Activated CD8-positive, alpha-beta memory T cell treated with anti-CD3 and anti-CD28 coated beads, Interleukin-2, amount 50 U/mL, for 4 hours (primary cell): Measurements from ENCODE around the gene SEPSECS.

Experiments
- DNase-seq: peaks from one replicate; pipeline ENCODE4 v3.0.0-alpha.2; 2020

The SEPSECS gene

DNA sequence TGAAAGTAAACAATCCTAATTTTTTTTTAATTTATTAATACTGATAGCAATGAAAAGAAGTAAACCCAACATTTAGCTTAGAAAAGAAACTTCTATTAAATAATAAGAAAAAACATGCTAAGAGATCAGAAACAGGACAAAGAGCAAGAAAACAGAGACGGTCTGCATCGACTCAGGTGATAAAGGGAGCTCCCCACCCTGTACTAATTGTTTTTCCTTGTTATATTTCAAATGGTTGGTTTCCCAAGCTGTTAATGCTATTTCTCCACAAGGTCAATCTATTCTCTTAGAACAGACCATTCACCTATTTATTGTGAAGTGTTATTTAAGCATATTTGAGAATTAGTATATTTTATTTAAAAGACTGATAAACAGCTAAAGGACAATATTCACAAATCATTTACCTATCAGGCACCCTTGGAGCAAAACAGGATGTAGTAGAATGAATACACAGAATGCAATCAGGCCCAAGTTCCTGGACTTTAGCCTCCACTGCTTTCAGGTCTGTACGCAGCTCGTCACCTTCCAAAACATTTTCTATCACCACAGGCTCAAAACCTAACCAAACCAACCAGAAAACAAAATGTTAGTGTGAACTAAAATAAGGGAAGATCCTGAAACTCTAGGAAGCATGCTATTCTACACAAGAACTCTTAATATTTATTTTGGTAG lies 5.5 kb downstream of the SEPSECS start:
- no peak for DNase-seq

DNA sequence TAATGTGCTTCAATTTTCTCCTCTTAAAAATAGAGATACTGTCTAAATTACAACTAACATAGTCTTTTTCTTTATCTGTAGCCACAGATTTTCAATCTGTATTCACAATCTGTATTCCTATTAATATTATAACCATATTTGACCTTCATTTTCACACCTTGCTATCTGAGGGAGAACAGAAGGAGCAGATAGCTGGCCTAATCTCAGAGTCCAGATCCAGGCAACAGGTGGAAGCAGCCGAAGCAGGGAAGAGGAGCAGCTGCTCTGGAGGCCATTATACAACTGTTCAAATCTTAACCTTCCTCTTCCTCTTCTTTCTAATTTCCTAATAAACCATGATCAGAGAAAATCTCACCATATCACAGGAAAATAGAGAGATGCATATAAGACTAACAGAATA lies 14.2 kb downstream of the SEPSECS start:
- no peak for DNase-seq

DNA sequence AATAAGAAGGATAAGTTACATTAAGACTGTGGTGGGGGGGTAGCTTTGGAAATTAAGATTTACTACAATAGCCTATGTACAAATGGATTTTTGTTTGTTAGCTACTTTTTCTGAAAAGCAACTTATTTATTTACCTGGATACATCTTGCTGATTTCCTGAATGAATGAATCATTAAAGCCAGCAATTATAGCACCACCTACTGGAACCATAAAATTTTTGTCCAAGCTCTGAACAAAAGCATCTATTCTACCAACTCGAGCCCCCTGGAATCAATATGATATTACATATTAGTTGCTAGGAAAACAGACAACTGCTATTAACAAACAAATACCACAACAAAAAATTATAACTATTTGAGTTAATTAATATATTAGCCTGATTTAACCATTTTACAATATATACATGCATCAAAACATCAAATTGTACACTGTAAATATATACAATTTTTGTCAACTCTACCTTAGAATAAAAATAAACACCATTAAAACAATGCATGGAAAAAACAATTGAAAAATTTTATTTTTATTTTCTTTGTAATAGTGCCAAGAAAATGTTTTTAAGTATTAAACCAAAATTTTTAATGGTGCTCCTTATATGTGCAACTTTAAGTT lies 15.3 kb downstream of the SEPSECS start:
- no peak for DNase-seq

DNA sequence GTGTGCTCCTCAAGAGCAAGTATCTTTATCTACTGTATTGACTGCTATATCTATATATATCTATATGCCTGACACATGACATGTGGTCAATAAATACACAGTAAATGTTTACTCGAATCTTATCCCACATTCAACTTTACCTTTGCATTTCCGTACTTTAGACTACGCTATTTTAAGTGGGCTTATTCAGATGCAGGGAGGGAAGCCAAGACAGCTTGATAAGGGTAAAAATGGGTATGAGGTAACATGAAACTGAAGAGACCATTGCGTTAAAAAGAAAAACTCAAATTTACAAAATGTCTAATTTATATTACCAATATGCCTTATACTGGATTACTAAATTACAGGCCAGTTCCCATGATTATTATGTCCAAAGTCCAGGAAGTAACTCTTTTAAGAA lies 17.8 kb downstream of the SEPSECS start:
- no peak for DNase-seq

DNA sequence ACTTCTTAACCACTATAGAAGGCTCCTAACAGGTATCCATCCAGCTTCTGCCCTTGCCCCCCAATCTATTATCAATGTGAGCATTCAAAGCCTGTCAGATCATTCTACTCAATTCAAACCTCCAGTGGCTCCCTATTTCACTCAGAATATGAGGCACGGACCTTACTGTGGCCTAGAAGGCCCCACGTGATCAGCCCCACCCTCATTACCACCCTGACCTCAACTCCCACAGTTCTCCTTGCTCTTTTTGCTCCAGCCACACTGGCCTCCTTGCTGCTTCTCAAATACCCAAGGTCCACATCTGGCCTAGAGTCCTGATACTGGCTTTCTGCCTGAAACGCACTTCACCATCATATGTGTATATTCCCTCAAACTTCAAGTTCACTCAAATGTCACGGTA lies 18.7 kb downstream of the SEPSECS start:
- no peak for DNase-seq

DNA sequence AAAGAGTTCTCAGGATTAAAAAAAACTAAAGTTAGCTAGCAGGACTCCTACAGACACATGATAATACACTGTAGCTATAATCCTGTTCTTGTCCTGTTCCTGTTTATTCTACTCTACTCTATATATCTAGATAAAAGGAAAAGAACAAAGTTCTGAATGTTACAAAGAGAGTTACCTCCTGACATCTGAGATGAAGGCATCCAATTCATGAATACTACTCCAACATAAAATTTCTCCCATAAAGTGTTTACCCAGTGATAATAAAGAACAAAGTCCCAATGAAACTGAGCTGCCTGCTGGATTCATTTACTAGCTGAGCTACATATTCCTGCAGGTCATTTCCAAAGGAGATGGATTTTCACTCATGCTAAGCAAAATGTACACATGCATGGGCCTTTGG lies 27.1 kb downstream of the SEPSECS start:
- DNase-seq = no peak

DNA sequence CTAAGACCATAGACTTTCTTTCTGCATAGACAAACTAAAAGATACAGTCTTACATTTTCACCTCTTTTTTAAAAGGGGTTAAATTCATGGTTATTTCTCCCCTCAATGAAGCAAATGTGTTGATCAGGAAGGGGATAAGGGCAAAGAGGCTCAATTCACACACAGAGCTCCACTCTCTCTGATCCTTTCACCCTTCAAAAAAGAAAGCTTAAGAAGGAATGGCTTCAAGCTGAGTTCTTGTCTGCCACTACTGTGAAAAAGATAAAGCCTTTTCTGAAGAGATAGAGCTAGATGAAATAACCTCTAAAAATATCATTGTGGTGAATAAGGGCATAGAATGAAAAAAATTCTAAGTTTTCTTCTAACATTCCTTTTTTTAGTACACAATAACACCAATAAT lies 28.3 kb downstream of the SEPSECS start:
- no peak for DNase-seq

DNA sequence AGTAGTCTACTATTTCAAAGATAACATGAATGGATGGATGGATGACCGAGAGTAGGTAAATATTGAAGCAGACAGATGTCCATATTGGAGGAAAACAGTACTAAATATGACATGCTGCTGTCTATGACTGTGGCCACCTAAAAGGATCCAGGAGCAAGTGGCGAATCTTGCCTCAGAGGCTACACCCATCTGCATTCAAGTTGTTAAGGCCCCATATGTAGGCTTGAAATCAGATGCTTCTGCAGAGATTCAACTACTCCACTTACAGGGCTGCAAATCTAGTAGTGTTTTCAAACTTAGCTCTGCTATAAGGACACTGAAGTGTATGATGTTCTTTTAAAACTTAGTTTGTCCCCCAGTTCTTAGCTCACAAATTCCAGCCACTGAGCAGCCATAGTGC lies 28.9 kb downstream of the SEPSECS start:
- DNase-seq = no peak

DNA sequence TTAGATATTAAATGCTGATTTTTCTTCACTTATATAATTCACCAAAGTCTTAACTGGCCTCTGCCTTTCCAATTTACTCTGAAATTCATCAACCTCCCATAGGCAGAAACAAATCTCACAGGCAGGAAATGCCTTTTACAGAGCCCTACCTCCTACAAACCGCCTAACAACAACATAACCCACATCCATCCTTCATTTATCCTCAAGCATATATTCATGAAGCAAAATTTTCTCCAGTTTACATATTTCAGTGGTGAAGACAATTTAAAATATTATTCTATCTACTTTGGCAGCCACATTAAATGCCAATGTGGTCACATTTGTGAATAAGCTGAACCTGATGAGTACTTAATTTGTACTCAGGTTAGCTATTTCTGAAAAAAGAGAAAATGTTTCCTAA lies 30.3 kb downstream of the SEPSECS start:
- DNase-seq = no peak

DNA sequence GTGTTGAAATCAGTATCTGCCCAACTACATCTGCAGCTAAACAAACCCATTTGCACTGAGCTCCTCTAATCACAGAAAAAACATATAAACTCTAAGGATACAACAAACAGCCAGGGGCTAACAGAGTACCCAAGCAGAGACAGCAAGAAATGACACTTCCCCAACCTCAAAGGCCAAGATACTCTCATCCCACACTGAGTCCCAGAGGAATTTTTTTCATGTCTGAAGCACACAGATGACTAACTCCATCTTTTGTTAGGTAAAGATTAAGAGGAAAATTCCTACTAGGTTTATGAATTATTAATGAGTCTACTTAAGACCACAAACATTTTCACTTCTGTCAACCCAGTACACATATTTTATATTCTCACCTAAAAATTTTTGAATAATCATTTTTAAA lies 31.6 kb downstream of the SEPSECS start:
- no peak for DNase-seq

DNA sequence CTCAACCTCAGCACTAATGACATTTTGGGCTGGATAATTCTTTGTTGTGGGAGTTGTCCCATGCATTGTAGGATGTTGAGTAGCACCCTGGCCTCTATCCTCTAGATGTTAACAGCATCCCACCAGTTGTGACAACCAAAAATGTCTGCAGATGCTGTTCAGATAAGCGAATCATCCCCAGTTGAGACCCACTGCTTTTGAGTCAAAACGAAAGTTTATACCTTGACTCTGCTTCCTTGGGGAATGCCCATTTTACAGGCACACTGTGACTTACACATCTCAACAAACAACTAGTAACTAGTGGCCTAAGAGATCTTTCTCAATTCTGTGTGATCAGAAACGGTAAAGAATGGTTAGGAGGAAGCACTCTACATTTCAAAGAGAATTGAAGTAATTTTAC lies 37.0 kb downstream of the SEPSECS start:
- DNase-seq = no peak

DNA sequence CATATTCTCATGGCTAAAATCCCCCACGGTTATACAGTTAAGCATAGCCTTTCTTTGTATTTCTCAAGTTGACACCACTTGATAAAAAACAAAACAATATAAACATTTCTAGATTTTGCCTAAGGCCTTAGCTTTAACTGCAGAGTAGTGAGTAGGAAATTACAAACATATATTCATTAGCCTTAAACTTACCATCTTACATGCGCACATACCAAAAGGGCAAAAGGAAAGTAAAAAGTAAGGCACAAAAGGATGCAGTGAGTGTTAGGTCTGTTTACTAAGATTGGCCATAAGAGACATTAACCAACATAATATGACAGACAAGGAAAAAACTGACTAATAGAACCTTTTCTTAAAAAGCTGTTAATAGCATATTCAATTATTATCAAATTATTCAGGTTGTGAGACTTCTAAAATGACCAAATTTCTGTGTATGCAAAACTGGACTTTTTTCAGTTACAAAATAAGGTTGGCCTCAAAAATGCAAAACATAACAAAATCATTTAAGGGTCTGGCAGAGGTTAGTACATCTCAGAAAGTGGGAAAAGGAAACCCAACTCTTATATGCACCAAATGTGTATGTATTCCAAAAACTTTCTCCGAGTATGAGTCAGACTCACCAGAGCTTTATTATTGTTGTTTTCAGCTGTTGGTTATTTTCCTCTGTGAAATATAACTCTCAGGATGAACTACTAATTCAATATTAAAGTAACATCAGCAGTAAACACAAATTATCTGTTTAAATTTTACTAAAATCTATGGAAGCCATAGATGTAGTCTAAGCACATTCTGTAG lies 39.9 kb downstream of the SEPSECS start:
- no peak for DNase-seq

DNA sequence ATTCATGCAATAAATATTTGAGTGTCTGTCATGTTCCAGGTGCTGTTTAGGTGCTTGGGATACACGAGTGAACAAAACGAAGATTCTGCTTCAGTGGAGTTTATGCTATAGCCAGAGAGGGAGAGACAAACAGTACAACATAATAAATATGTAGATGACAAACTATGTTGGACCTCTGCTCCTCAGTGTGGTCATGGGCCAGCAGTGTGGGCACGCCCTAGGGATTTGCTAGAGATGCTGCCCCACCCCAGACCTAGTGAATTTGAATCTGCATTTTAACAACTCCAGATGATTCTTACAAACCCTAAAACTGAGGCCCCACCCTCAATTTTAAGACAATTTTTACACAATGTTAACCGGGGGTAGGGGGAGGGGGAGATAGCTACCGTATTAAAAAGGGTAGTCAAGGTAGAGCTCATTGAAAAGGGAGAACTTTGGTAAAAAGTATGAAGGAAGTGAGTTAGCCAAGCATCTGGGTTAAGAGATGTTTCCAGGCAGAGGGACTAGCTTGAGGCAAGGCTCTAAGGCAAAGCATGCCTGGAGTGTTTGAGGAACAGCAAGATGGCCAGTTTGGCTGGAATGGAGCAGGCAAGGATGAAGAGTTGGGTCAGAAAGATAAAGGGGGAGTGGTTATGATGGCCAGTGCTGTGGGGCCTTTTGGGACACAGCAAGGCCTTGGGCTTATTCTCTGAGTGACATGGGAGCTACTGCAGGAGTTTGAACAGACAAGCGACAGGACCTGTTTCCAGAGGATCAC lies 42.4 kb downstream of the SEPSECS start:
- DNase-seq = no peak

DNA sequence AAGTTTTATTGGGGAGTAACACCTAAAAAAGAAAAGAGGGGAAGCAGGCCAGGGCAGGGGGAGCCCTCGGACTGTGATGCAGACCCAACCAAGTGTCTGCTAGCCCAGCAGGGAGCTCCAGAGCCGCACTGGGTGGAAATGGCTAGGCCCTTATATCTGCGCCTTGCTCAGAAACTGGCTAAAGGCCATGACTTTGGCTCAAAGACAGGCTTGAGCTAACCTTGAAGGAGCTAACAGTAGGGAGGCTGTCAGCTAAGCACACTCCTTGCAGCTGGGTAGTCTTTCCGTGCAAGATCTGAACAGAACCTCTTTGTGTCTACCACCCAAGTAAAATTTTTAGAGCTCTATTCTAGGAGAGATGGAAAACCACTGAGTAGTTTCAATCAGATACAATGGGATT lies 43.0 kb downstream of the SEPSECS start:
- DNase-seq = no peak

DNA sequence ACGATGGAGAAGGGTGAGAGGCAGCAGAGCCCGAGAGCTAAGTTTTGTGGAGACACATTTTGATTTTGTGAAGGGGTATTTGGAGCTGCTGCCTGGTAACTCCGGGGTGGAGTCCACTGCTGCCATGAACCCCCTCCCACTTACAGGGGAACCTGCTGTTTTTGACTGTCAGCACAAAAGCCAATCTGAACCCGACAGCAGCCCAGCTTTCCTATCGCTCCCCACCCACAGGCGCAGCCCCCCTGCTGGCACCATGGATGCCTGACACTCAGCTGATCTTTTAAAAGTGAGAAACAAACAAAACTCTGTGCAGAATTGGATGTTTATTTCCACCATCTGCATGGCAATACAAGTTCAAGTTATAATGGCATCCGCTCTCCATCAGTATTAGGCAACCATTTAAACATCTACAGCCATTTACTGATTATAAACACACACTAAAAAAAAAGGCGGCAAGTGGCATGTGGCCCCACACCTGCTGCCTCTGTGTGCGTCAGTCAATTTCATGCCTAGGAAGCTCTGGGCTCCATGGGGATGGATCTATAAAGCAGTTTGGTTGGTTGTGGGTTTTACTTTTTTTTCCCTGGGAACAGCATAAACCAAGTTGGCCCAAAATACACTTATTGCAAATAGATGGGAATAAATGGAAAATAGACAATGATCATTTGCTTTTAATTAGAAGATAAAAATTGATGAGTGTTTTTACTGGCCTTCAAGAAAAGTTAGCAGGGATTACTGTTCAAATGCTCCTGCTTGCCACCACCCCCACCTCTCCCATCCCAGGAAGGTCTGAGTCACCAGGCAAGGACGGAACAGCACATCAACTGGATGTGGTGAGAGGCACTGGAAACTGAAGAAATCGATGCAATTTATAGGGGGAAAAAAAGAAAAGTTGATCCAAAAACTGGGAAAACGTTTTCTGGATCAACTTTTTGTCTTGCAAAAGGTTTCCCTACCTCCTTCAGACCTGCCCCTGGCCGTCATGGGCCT lies 46.0 kb downstream of the SEPSECS start:
- no peak for DNase-seq

DNA sequence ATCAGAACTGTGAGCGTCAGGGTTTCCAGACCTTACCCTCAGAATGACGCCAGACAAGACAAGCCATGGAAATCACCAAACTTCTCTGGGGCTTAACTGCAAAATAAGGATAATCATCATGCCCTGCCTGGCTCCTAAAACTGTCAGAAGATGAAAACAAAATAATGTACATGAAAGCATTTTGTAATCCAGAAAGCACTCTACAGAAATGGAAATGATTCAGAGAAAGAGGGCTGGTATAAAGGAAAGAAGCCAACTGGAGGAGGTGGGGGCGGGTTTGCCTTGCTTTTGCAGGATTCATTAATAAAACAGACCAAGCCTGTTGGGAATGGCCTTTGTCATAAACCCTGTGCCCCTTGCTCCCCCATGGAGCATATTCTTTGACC lies 47.3 kb downstream of the SEPSECS start:
- no peak for DNase-seq

DNA sequence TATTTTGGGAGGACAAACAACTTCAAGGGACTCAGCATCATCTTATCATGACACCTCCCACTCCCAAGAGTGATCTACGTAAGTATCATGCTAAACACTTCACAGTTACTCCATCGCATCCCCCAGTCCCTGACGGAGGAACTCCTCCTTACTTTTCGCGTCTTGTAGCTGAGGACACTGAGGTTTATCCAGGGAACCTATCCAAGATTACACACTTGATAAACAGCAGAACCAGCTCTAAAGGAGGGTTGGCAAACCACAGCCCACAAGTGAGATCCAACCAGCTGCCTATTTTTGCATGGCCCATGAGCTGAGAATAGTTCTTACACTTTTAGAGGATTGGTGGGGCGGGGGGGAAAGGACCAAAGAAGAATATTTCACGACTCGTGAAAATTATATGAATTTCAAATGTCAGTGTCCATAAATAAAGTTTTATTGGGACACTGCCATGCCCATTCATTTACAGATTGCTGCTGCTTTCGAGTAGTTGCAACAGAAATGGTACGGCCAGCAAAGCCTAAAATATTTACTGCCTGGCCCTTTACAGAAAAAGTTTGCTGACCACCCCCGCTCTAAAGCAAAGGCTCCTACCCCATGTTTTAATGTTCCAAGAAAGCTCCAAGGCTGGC lies 47.8 kb downstream of the SEPSECS start:
- no peak for DNase-seq

DNA sequence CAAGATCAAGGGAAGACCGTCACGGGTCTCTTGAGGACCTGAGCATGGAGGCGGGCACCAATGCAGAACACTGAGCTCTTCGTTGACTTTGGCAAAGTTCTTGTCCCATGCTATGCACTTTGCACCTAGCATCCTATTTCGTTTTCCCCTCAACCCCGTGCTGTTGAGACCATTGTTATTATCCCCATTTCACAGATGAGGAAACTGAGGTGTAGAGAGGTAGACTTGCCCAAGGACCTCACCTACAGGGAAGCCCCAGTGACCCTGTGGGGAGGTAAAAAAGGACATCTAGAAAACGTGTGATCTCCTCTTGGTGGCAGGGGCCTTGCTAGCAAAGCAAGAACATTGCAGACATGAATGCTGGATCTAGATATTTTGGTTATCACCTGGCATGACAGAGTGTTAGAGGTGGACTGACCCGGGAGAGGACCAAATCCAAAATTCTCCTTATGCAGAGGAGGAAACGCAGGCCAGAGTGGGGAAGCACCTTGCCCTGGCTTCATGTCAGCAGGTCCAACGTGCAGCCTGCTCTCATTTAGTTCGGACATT lies 48.5 kb downstream of the SEPSECS start:
- no peak for DNase-seq

DNA sequence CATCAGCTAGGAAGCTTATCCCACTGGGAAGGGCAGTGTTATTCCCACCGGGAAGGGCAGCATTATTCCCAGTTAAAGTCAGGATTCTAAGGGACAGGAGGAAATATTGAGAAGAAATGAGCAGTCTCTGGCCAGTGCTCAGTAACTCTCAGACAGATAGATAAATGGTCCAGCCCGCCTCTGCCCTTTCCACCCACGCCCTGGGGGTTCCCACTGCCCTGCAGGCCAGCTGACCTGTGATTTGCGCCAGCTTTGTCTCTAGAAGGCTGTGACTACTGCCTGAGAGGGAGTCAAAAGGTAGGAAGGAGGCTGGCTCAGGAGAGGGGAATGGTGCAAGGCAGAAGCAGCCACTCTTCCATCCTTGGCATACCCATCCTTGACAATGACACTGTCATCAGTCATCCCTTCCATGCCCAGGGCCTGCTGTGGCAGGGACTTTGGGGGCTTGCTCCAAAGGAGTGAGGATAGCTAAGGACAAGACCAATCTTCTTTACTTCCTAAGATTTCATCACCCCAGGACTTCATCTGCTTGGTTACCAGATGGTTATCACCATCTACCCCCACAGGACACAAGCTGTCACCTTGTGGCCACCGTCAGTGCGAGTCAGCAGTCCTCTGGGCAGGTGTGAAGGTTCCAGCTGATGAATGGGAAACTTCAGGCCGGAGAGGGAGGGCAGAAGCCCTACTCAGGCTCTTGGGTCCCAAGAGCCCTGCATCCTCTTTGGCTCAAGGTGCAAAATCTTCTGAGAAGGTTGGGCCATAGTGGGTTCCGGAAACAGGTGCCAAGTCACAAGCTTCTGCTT lies 49.5 kb downstream of the SEPSECS start:
- no peak for DNase-seq

DNA sequence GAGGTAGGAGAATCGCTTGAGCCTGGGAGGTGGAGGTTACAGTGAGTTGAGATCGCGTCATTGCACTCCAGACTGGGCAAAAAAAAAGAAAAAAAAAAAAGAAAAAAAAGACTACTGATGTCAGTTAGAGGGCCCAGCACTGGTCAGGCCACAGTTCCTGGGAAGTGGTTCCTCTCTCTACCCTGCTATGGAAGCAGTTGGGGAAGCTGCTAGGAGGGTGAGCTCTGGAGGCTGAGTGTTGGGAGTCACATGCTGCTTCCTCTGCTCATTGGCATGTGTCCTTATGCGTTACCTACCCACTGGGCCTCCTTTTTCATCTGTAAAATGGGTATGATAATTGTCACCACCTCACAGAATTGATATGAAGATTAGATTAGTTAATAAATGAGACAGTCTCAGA lies 50.7 kb downstream of the SEPSECS start:
- DNase-seq = no peak

DNA sequence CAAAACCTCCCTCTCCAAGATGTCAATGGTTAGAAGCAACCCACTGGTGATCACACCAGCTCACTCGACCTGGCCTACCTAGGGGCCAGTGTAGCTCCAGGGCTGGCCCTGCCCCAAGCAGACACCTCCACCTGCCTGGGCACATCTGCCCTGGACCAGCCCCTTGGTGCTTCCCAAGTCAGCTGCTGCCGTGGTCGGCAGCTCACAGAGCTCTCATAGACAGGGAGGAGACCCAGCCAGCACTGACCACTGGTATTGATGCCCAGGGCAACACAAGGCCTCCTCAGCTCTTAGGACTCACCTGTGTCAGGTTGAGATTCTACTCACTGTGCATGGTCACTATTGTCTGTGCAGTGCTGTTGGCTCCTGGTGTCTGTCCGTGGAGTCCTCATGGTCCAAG lies 51.7 kb downstream of the SEPSECS start:
- no peak for DNase-seq
